Measurements from ENCODE around the gene GIT1.
A peak's percentile ranks its signal among the peaks of the same experiment; 100 is the strongest.

GIT1 gene

GRCh38 chr17:29592850-29593551 lies 3.6 kb upstream of the GIT1 start, which contains the start of gene ANKRD13B:
Gene ANKRD13B, plus strand, starts transcription at chr17:29593132. Its CDS starts 490 bp downstream, at chr17:29593622.
- H3K4me3 Mint-ChIP-seq = peak within 1 kb of the TSS; percentile 91
- no peaks in the 10 kb centered on the region for H3K9me3 Mint-ChIP-seq
- H3K27ac Mint-ChIP-seq = no peak within 1 kb of the TSS
- no peaks in the 10 kb centered on the region for H3K36me3 Mint-ChIP-seq
- no peak for ATAC-seq (ENCODE audit: low read depth)
- DNase-seq (ENCODE audit: low spot score in 2 of 2) = peak in 1 of 2 donors; percentile 59
- H3K27me3 Mint-ChIP-seq = no peaks in the 10 kb centered on the region
- peaks cover 35% of the 10 kb centered on the region for H3K4me1 Mint-ChIP-seq

GRCh38 chr17:29591737-29592608 lies 2.5 kb upstream of the GIT1 start:
- Mint-ChIP-seq H3K27ac (no peak overlapping the region), H3K4me1 (peaks cover 40% of the 10 kb centered on the region), H3K9me3 (no peaks in the 10 kb centered on the region), H3K27me3 (no peaks in the 10 kb centered on the region), H3K4me3 (peak overlapping the region; percentile 91), H3K36me3 (no peaks in the 10 kb centered on the region)
- DNase-seq (ENCODE audit: low spot score in 2 of 2) (peak; percentile 78 to 91), ATAC-seq (ENCODE audit: low read depth) (peak; percentile 46)

GRCh38 chr17:29591146-29591736 lies 1.8 kb upstream of the GIT1 start:
- H3K4me1 Mint-ChIP-seq = peaks cover 44% of the 10 kb centered on the region
- no peak for DNase-seq (ENCODE audit: low spot score in 2 of 2)
- peak overlapping the region; percentile 91 for H3K4me3 Mint-ChIP-seq
- H3K27me3 Mint-ChIP-seq = no peaks in the 10 kb centered on the region
- ATAC-seq (ENCODE audit: low read depth) = peak; percentile 11
- H3K36me3 Mint-ChIP-seq = no peaks in the 10 kb centered on the region
- H3K9me3 Mint-ChIP-seq = no peaks in the 10 kb centered on the region
- H3K27ac Mint-ChIP-seq = no peak overlapping the region

- peak overlapping the region; percentile 91 for H3K4me3 Mint-ChIP-seq
- H3K27me3 Mint-ChIP-seq = no peaks in the 10 kb centered on the region
- H3K4me1 Mint-ChIP-seq = peaks cover 44% of the 10 kb centered on the region
- H3K36me3 Mint-ChIP-seq = no peaks in the 10 kb centered on the region
- no peak overlapping the region for H3K27ac Mint-ChIP-seq
- H3K9me3 Mint-ChIP-seq = no peaks in the 10 kb centered on the region
- DNase-seq (ENCODE audit: low spot score in 2 of 2) (no peak), ATAC-seq (ENCODE audit: low read depth) (no peak)
Measured at GRCh38 chr17:29590411-29591145, 1.1 kb upstream of the GIT1 start.

- ATAC-seq (ENCODE audit: low read depth) (peak; percentile 14), DNase-seq (ENCODE audit: low spot score in 2 of 2) (peak in 1 of 2 donors; percentile 39)
- peaks cover 56% of the 10 kb centered on the region for H3K4me1 Mint-ChIP-seq
- no peaks in the 10 kb centered on the region for H3K36me3 Mint-ChIP-seq
- H3K9me3 Mint-ChIP-seq = no peaks in the 10 kb centered on the region
- H3K27ac Mint-ChIP-seq = peak overlapping the region; percentile 76
- peak overlapping the region; percentile 89 for H3K4me3 Mint-ChIP-seq
- H3K27me3 Mint-ChIP-seq = no peaks in the 10 kb centered on the region
Measured at GRCh38 chr17:29588562-29589411, 661 bp downstream of the GIT1 start.

GRCh38 chr17:29588017-29588561 lies 1.4 kb downstream of the GIT1 start:
- no peak for DNase-seq (ENCODE audit: low spot score in 2 of 2)
- no peaks in the 10 kb centered on the region for H3K9me3 Mint-ChIP-seq
- no peak for ATAC-seq (ENCODE audit: low read depth)
- no peaks in the 10 kb centered on the region for H3K27me3 Mint-ChIP-seq
- H3K4me3 Mint-ChIP-seq = peak overlapping the region; percentile 89
- peaks cover 58% of the 10 kb centered on the region for H3K4me1 Mint-ChIP-seq
- H3K27ac Mint-ChIP-seq = peak overlapping the region; percentile 76
- no peaks in the 10 kb centered on the region for H3K36me3 Mint-ChIP-seq

GRCh38 chr17:29587591-29587990 lies 1.9 kb downstream of the GIT1 start:
- H3K36me3 Mint-ChIP-seq = peaks cover 2% of the 10 kb centered on the region
- peak overlapping the region; percentile 89 for H3K4me3 Mint-ChIP-seq
- no peaks in the 10 kb centered on the region for H3K9me3 Mint-ChIP-seq
- H3K4me1 Mint-ChIP-seq = peaks cover 54% of the 10 kb centered on the region
- no peaks in the 10 kb centered on the region for H3K27me3 Mint-ChIP-seq
- no peak for ATAC-seq (ENCODE audit: low read depth)
- H3K27ac Mint-ChIP-seq = no peak overlapping the region
- DNase-seq (ENCODE audit: low spot score in 2 of 2) = no peak

GRCh38 chr17:29586676-29587469 lies 2.6 kb downstream of the GIT1 start:
- H3K27ac Mint-ChIP-seq = no peak overlapping the region
- H3K9me3 Mint-ChIP-seq = no peaks in the 10 kb centered on the region
- no peaks in the 10 kb centered on the region for H3K27me3 Mint-ChIP-seq
- DNase-seq (ENCODE audit: low spot score in 2 of 2) (no peak), ATAC-seq (ENCODE audit: low read depth) (no peak)
- H3K36me3 Mint-ChIP-seq = peaks cover 4% of the 10 kb centered on the region
- peaks cover 52% of the 10 kb centered on the region for H3K4me1 Mint-ChIP-seq
- peak overlapping the region; percentile 2 for H3K4me3 Mint-ChIP-seq

GRCh38 chr17:29585080-29585751 lies 4.2 kb downstream of the GIT1 start:
- Mint-ChIP-seq H3K4me3 (peak overlapping the region; percentile 32), H3K27me3 (no peaks in the 10 kb centered on the region), H3K27ac (no peak overlapping the region), H3K4me1 (peaks cover 41% of the 10 kb centered on the region), H3K9me3 (no peaks in the 10 kb centered on the region), H3K36me3 (peaks cover 4% of the 10 kb centered on the region)
- ATAC-seq (ENCODE audit: low read depth) (no peak), DNase-seq (ENCODE audit: low spot score in 2 of 2) (no peak)

- H3K4me3 Mint-ChIP-seq = peak overlapping the region; percentile 34
- no peak for DNase-seq (ENCODE audit: low spot score in 2 of 2)
- H3K4me1 Mint-ChIP-seq = peaks cover 36% of the 10 kb centered on the region
- no peaks in the 10 kb centered on the region for H3K27me3 Mint-ChIP-seq
- ATAC-seq (ENCODE audit: low read depth) = no peak
- no peaks in the 10 kb centered on the region for H3K9me3 Mint-ChIP-seq
- H3K36me3 Mint-ChIP-seq = peaks cover 6% of the 10 kb centered on the region
- peak overlapping the region; percentile 31 for H3K27ac Mint-ChIP-seq
Measured at GRCh38 chr17:29584452-29585079, 4.9 kb downstream of the GIT1 start.

- no peaks in the 10 kb centered on the region for H3K9me3 Mint-ChIP-seq
- no peaks in the 10 kb centered on the region for H3K27me3 Mint-ChIP-seq
- peaks cover 35% of the 10 kb centered on the region for H3K4me1 Mint-ChIP-seq
- H3K27ac Mint-ChIP-seq = peak overlapping the region; percentile 31
- H3K4me3 Mint-ChIP-seq = no peak overlapping the region
- DNase-seq (ENCODE audit: low spot score in 2 of 2) (no peak), ATAC-seq (ENCODE audit: low read depth) (no peak)
- peaks cover 6% of the 10 kb centered on the region for H3K36me3 Mint-ChIP-seq
Measured at GRCh38 chr17:29583324-29584248, 5.9 kb downstream of the GIT1 start.
